Nephron progenitor cell (in vitro differentiated cells): ENCODE results near the gene RAMP2.
"Not testable (repeated sequence)": the region's sequence is repeated elsewhere in the genome, so short reads cannot be mapped to it uniquely, and the experiment has no call there.

Source experiments
- DNase-seq: peaks from one replicate; pipeline ENCODE4 v3.0.0; 2021
- H3K27ac Mint-ChIP-seq: 2 replicates; pipeline ENCODE4 v1.8.0; 2021; ENCODE audit warnings: mild to moderate bottlenecking, moderate library complexity, mixed read lengths
- H3K27me3 Mint-ChIP-seq: 2 replicates; pipeline ENCODE4 v1.8.0; 2021; ENCODE audit warnings: mild to moderate bottlenecking, low read depth, mixed read lengths; ENCODE audit not compliant: poor library complexity
- H3K36me3 Mint-ChIP-seq: 2 replicates; pipeline ENCODE4 v1.8.0; 2021; ENCODE audit warnings: low read depth, mixed read lengths
- H3K4me1 Mint-ChIP-seq: 2 replicates; pipeline ENCODE4 v1.8.0; 2021; ENCODE audit warnings: mixed read lengths
- H3K4me3 Mint-ChIP-seq: 2 replicates; pipeline ENCODE4 v1.8.0; 2021; ENCODE audit warnings: mild to moderate bottlenecking, moderate library complexity, mixed read lengths
- H3K9me3 Mint-ChIP-seq: 2 replicates; pipeline ENCODE4 v1.8.0; 2021; ENCODE audit warnings: mild to moderate bottlenecking, moderate library complexity, mixed read lengths
- TF ChIP-seq, protein P1 (sequence below): fragments of 200-600 bp; sonication (generic); IDR thresholded peaks from 2 replicates; pipeline ENCODE4 v1.5.0; 2021; ENCODE audit warnings: antibody characterized with exemption

The RAMP2 gene

DNA sequence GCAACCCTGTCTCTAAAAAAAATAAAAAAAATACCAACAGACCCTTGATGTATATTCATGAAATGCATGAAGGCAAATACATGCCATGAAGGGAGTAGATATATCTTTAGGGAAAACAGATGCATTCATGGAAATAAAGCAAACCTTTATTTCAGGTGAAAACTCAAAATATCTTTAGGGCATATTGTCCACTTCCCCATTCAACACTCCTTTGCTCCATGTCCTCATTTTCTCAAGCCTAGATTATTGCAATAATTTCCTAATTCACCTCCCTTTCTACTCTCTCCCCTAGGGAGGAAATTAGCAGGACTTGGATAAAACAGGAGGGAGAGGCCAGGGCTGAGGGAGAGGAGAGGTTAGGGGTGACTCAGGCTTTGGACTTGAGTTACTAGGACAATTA, 6.5 kb downstream of the RAMP2 start:
- Mint-ChIP-seq H3K4me1 (peaks cover 38% of the 10 kb centered on the region), H3K27ac (no peak overlapping the region), H3K36me3 (no peaks in the 10 kb centered on the region), H3K27me3 (peaks cover 33% of the 10 kb centered on the region), H3K9me3 (no peaks in the 10 kb centered on the region), H3K4me3 (no peak overlapping the region)
- DNase-seq: no peak
- TF ChIP-seq, protein P1, sequence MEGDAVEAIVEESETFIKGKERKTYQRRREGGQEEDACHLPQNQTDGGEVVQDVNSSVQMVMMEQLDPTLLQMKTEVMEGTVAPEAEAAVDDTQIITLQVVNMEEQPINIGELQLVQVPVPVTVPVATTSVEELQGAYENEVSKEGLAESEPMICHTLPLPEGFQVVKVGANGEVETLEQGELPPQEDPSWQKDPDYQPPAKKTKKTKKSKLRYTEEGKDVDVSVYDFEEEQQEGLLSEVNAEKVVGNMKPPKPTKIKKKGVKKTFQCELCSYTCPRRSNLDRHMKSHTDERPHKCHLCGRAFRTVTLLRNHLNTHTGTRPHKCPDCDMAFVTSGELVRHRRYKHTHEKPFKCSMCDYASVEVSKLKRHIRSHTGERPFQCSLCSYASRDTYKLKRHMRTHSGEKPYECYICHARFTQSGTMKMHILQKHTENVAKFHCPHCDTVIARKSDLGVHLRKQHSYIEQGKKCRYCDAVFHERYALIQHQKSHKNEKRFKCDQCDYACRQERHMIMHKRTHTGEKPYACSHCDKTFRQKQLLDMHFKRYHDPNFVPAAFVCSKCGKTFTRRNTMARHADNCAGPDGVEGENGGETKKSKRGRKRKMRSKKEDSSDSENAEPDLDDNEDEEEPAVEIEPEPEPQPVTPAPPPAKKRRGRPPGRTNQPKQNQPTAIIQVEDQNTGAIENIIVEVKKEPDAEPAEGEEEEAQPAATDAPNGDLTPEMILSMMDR: no peak

DNA sequence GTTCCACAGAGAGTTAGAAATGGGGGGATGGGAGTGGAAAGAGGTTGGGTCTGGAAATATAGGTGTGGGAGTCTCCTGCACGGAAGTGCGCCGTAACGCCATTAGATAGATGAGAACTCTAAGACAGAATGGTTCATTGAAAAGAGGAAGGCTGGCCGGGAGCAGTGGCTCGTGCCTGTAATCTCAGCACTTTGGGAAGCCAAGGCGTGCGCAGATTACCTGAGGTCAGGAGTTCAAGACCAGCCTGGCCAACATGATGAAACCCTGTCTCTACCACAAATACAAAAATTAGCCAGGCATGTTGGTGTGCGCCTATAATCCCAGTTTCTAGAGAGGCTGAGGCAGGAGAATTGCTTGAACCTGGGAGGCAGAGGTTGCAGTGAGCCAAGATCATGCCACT, 7.0 kb downstream of the RAMP2 start:
- H3K36me3 Mint-ChIP-seq, DNase-seq, H3K9me3 Mint-ChIP-seq, H3K4me3 Mint-ChIP-seq, H3K27ac Mint-ChIP-seq: not testable (repeated sequence)
- Mint-ChIP-seq H3K4me1 (peaks cover 38% of the 10 kb centered on the region), H3K27me3 (peaks cover 28% of the 10 kb centered on the region)

DNA sequence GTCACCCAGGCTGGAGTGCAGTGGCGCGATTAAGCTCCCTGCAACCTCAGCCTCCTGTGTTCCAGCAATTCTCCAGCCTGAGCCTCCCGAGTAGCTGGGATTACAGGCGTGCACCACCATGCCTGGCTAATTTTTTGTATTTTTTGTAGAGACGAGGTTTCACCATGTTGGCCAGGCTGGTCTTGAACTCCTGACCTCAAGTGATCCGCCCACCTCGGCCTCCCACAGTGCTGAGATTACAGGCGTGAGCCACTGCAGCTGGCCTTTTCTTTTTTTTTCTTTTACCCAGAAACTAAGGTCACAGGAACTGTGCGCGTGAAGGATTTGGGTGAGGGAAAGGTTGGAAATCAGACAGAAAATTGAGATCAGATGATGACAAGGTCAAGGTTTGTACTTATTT, 8.9 kb downstream of the RAMP2 start:
- H3K27me3 Mint-ChIP-seq: peaks cover 27% of the 10 kb centered on the region
- not testable (repeated sequence) for H3K9me3 Mint-ChIP-seq, H3K4me3 Mint-ChIP-seq, DNase-seq, H3K27ac Mint-ChIP-seq, H3K36me3 Mint-ChIP-seq
- H3K4me1 Mint-ChIP-seq: peaks cover 48% of the 10 kb centered on the region

DNA sequence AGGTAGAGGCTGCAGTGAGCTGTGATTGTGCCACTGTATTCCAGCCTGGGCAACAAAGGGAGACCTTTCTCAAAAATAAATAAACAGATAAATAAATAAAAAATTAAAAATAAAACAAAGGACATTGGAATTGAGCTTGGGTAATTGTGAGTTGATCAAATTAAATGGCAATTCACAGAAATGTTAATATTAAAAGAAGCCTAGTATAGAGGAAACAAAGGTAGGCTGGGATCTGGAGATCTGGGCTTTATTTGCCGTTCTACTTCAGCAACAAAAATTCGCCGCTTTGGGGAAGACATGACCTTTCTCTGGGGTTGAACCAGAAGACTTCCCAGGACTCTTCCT, 11.9 kb downstream of the RAMP2 start:
- H3K9me3 Mint-ChIP-seq: no peaks in the 10 kb centered on the region
- peak overlapping the region; percentile 98 for H3K27ac Mint-ChIP-seq
- TF ChIP-seq, protein P1: no peak
- no peak for DNase-seq
- H3K27me3 Mint-ChIP-seq: peaks cover 16% of the 10 kb centered on the region
- peaks cover 15% of the 10 kb centered on the region for H3K36me3 Mint-ChIP-seq
- peak overlapping the region; percentile 100 for H3K4me3 Mint-ChIP-seq
- peaks cover 45% of the 10 kb centered on the region for H3K4me1 Mint-ChIP-seq

DNA sequence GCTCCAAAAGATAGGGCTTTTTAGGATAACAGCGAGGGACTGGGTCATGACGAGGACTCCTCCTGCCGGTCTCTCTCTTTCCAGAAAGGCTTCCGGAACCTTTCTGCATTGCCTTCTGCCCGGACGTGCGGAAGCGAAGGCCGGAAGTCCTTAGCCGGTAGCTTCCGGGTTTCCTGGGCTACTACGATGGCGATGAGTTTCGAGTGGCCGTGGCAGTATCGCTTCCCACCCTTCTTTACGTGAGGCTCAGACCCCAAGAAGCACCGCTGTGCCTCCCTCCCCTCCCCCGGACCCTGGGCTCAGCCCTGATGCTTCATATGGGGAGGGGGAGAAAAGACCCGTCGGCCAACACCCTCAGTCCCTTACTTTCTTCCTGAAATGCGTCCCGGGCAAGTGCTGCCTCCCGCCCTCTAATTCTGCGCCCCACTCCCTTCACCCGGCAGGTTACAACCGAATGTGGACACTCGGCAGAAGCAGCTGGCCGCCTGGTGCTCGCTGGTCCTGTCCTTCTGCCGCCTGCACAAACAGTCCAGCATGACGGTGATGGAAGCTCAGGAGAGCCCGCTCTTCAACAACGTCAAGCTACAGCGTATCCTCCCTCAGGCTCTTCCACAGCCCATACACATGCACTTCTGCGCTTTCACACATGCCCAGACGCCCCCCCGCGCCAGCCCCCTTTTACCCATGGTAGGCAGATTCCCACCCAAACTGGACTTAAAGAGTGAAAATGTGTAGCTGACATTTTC, 12.4 kb downstream of the RAMP2 start, which contains the start of gene VPS25:
TSS of gene VPS25 (plus strand) at position 160 of the 746 bp plus-strand sequence. CDS start at position 187, 27 bp downstream.
- peak; percentile 73 for DNase-seq
- peaks cover 40% of the 10 kb centered on the region for H3K4me1 Mint-ChIP-seq
- peaks cover 15% of the 10 kb centered on the region for H3K36me3 Mint-ChIP-seq
- TF ChIP-seq, protein P1: no peak
- peak within 1 kb of the TSS; percentile 98 for H3K27ac Mint-ChIP-seq
- peaks cover 11% of the 10 kb centered on the region for H3K27me3 Mint-ChIP-seq
- H3K9me3 Mint-ChIP-seq: no peaks in the 10 kb centered on the region
- peak within 1 kb of the TSS; percentile 100 for H3K4me3 Mint-ChIP-seq

DNA sequence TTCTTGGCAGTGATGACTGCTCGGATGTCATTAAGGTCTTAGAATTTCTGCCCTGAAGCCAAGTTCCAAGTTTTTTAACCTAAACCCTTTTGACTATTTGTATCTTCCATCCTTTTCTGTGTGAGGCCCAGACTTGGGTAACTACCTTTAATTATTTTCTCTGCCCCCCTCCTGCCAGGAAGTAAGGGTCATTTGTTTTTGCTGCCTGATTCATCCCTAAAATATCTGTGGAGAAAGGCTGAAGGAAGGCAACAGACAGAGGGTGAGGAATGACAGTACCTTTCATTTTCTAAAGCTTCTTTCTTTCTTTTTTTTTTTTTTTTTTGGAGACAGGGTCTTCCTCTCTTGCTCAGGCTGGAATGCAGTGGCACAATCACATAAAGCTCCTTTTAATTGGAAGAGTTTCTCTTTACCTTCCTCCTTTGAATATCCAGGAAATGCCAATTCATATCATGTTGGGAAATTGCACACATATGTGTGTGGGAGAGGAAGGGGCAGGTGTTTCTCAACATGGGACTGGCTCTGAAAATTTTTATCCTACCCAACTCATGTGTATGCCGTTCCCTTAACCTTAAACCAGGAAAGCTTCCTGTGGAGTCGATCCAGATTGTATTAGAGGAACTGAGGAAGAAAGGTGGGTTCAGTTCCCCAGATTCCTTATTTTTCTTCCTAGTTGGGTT, 13.2 kb downstream of the RAMP2 start:
- TF ChIP-seq, protein P1: no peak
- peak overlapping the region; percentile 98 for H3K27ac Mint-ChIP-seq
- peaks cover 5% of the 10 kb centered on the region for H3K27me3 Mint-ChIP-seq
- H3K4me3 Mint-ChIP-seq: peak overlapping the region; percentile 100
- no peaks in the 10 kb centered on the region for H3K9me3 Mint-ChIP-seq
- peaks cover 15% of the 10 kb centered on the region for H3K36me3 Mint-ChIP-seq
- no peak for DNase-seq
- peaks cover 35% of the 10 kb centered on the region for H3K4me1 Mint-ChIP-seq
